Measurements from ENCODE around the gene SIVA1.
A peak's percentile ranks its signal among the peaks of the same experiment; 100 is the strongest.

SIVA1 gene

DNA sequence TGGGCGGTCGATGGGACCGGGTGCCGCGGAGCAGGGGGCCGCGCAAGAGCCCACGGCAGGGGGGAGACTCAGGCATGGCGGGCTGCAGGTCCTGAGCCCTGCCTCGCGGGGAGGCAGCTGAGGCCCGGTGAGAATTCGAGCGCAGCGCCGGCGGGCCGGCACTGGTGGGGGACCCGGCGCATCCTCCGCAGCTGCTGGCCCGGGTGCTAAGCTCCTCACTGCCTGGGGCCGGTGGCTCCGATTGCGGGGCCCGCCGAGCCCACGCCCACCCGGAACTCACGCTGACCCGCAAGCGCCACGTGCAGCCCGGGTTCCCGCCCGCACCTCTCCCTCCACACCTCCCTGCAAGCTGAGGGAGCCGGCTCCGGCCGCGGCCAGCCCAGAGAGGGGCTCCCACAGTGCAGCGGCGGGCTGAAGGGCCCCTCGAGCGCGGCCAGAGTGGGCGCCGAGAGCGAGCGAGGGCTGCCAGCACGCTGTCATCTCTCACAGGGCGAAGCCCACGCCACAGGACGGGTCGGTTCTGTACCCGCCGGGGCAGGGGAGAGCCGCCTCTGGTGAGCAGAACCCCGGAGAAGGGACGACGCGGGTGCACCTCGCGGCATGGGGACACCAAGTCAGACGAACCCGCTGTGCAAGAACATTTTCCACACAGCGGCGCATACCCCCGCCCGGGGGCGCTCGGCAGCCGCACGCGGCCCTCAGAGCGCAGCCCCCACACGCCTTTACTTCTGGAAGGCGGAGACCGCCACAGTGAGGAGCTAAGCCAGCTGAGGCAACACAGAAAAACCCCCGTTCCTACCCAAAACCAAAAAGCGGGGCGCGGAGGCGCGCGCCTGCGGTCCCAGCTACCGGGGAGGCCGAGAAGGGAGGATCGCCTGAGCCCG lies 1.2 kb upstream of the SIVA1 start:
- no peak for DNase-seq (ENCODE audit: low spot score)

DNA sequence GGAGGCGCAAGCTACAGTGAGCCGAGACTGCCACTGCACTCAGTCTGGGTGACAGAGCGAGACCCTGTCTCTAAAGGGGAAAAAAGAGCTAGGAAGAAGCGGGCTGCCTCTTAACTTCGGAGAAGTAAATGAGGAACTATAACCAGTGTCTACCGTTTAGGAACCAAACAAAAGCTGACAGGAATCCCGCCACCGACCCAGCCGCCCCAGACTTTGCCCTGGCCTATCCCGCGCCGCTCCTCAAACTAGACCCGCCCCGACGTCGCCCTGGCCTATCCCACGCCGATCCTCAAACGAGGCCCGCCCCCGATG lies 568 bp upstream of the SIVA1 start:
- no peak for DNase-seq (ENCODE audit: low spot score)

DNA sequence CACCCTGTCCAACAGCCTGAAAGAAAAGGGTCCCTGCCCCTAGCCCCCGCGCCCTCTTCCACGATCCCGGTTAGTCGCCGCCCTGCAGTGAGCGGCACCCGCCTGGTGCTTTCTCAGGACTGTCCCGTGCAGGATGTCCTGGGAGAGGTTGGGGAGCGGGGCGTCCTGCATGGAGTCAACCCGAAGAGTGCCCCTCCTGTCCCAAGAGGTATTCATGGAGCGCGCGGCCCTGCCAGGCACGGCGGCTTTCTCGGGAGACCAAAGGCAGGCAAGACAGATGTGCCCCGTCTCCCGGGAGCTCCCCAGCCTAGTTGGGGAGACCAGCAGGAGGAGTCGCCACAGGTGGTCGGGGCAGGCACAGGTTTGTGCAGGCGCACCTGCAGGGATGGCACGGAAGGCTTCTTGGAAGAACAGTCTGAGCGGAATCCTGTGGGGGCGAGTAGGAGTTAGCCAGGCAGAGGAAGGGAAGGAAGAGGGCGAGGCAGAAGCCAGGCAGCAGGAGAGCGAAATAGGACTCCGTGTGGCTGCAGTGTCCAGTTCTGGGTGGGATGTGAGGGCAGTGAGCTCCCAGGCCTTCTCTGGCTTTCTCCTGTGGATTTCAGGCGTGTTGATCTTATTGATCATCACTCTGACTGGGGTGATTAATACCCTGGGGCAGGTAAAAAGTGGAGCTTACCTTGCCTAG lies 723 bp downstream of the SIVA1 start:
- no peak for DNase-seq (ENCODE audit: low spot score)

DNA sequence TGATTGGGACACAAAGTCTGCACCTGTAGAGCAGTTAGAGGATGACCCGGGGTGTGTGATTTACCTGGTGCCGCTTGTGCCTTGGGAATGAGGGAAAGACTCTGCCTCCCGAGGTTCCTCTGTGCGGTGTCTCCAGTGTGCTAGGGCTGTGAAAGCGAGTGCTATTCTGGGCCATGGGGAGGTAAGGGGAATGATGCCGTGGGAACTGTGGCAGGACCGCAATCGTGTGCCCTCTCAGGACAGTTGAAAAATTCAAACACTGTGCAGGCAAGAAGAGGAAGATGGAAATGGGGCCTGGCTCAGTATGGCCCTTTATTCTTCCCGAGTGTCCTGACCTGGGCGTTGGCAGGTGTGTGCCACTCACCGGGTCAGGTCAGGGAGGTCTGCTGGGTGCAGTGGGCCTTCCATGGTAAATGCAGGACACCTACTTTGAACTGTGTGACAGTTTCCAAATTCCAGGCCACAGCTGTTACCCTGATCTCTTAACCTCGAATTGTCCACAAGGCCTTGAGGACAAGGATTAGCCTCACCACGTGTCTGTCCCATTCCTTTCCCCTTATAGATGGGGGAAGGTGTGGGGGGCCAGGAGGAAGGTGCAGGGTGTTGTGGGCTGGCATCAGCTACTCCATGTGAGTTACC lies 1.4 kb downstream of the SIVA1 start:
- DNase-seq (ENCODE audit: low spot score) = no peak

DNA sequence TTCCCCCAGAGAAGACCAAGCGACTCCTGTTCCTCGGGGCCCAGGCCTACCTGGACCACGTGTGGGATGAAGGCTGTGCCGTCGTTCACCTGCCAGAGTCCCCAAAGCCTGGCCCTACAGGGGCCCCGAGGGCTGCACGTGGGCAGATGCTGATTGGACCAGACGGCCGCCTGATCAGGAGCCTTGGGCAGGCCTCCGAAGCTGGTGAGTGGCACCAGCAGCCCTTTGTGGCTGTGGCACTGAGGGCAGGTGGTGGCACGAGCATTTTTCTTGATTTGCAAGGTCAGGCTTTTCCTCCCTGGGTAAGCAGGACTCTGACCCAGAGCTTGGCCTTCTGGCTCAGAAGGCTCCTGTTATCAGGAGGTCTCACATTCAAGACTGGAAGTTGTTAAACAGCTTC lies 2.7 kb downstream of the SIVA1 start:
- no peak for DNase-seq (ENCODE audit: low spot score)

DNA sequence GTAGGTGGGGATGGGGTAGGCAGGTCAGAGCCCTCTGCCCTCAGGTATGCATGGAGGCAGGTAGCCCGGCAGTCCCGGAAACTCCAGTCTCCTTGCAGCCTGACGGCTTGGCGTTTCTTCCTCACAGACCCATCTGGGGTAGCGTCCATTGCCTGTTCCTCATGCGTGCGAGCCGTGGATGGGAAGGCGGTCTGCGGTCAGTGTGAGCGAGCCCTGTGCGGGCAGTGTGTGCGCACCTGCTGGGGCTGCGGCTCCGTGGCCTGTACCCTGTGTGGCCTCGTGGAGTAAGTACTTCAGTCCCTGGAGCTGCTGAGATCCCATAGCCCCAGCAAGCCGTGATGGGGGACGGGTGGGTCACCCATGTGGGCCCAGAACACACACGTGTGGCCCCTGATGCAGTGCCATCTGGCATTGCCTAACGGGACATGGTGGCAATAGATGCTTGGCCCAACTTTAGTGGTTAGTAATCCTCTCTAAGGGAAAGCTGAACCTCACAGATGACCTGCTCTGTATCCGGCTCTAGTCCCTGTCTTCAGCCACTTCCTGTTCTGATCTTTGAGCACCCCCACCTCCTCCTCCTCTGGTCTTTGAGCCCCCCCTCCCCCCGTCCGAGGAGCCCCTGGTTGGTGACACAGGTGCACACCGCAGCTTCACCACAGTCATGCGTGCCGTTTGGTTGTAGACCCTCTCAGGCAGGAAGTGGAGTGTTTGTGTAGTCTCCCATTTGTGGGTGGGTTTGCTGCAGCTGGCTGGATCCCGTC lies 3.7 kb downstream of the SIVA1 start:
- DNase-seq (ENCODE audit: low spot score) = no peak

DNA sequence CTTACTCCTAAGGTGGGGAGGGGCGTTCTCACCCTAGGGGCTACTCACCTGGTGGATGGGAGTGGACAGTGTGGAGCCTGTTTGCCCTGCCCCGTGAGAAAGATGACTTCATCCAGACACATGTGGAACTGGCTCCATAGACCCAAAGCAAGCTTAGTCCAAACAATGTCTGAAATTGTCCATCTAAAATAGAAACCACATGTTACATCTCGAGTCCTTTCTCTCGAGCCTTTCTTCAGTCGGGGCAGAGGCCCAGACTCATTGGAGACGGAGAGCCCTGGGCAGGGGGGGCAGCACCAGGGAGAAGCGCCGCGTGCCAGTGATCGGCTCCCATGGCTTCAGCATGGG lies 4.3 kb downstream of the SIVA1 start:
- DNase-seq (ENCODE audit: low spot score) = no peak

DNA sequence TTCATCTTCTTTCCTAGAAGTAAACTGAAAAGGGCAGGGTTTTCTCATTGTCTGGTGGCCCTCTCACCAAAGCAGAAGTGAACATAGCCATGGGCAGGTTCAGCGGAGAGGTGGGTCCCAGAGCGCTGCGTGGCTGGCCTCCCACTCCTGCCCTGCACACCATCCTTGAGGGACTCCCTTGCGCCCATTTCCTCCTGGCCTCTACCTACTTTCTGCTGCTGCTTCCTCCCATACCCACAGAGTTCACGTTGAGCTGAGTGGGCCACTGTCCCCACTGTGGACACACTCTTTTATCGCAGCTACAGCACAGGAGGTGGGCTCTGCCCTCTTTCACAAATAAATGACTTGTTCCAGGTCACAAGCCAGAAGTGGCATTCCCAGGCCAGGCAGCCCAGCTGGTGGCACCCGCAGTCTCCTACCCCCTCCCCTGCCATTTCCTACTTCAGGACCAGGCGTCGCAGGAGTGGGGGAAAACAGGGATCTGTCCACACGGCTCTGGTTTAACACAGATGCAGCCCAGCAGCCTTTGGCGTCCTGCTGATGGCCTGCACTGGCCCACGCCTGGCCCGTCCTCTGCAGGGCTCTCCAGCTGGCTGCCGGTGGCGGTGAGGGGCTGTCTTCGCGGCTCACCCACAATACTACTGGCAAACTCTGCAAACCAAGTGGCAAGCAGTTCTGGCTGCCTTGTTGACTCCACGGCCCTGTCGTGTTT lies 4.9 kb downstream of the SIVA1 start:
- no peak for DNase-seq (ENCODE audit: low spot score)

DNA sequence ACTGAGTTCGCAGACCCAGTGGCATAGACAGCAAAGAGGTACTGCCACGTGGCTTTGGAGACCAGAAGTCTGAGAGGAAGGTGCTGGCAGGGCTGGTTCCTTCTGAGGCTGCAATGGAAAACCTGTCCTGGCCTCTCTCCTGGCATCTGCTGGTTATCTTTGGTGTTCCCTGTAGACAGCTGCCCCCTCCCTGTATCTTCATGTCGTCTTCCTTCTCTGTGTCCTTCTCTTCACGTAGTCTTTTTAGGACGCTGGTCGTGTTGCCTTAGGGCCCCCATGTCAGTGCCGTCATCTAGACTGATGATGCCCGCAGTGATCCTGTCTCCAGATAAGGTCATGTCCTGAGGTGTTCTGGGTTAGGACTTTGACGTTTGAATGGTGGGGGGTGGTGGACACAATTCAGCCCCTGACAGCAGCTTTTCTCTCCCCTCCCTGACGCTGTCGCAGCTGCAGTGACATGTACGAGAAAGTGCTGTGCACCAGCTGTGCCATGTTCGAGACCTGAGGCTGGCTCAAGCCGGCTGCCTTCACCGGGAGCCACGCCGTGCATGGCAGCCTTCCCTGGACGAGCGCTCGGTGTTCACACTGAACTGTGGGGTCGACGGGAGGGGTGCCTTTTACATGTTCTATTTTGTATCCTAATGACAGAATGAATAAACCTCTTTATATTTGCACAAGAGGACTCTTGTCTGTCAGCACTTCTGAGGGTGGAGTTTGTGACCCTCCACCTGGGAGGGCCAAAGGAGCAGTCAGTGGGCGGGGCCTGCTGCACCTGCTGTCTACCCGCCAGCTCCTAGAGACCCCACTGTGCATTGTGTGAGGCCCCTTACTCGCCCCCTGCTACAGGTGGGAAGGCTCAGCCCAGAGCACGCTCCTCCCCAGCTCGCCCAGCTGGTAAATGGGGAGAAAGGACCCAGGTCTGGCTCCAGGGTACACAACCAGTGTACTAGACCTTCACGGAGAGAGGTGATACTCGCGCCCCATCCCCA lies 6.3 kb downstream of the SIVA1 start:
- no peak for DNase-seq (ENCODE audit: low spot score)

DNA sequence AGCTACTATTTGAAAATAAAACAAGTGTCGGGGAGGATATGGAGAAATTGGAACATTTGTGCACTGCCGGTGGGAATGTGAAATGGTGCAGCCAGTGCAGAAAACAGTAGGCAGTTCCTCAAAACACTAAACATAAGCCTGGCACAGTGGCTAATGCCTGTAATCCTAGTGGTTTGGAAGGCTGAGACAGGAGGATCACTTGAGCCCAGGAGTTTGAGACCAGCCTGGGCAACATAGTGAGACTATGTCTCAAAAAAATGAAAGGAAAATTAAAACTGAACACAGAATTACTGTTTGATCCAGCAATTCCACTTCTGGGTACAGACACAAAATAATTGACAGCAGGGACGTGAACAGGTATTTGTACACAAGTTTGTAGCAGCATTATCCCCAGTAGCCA lies 12.6 kb downstream of the SIVA1 start:
- no peak for DNase-seq (ENCODE audit: low spot score)

DNA sequence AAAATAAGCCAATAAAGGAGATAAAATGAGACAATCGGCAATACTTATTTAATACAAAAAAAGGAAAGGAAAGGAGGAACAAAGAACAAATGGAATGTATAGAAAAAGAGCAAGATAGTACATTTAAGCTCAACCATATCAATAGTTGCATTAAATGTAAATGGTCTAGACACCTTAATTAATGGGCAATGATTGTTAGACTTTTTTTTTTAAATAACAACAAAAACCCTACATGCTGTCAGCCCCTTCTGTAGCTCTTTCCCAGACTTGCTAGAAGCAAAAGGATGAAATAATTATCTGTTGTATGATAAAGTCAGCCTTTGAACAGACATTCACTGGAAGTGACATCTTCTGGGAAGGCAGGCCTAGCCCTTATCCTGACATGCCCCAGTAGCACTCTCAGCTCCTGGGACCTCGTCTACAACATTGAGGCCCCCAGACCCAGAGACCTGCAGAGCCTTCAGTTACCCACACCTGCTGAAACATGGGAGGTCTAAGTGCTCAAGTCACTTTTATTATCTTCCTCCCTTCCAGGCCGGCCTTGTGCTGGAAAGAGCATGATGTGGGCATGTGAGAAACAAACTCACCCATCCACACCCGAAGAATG lies 13.4 kb downstream of the SIVA1 start:
- no peak for DNase-seq (ENCODE audit: low spot score)

DNA sequence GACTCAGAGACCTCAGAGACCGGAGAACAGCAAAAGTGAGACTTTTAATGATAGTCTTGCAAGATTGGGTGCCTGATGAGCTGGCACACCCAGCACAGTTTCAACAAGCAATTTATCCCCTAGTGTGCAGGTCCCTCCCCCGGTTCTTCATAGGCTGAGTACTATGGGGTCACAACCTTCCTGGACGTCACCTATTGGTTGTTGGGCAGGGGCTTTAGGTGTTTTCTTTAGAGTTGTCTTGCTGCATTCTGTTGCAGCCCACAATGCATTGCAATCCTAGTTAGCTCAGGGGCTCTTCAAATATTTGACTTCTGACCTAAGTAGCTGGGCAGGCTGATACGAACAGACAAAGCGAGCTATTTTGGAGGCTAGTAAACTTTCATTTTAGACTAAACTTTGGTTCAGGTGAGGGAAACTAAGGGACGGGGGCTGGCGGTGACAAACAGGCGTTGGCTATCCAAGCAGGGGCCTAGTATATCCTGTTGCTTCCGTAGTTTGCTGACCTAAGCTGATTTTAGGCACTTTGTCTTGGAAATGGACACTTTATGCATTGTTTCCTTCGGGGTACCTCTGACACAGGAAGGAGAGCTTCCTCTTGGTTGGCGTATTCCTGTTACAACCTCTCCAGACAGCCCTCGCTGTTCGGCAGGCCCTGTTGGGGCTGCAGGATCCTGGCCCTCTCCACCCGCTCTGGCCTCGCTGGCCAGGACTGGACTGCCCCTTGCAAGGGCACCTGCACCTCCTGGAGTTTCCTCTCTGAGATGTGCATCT lies 14.1 kb downstream of the SIVA1 start:
- DNase-seq (ENCODE audit: low spot score) = no peak

DNA sequence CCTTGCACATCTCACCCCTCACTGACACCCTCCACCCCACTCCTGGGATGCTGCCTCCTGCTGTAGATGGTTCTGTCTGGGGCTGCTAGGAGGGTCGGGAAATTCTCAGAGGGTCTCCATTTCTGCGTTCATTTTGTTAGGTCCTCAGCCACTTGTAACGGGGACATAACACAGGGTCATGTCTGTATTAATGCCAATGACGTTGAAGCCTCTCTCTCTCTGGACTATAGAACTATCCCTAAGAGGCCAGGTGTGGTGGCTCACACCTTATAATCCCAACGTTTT lies 14.6 kb downstream of the SIVA1 start:
- no peak for DNase-seq (ENCODE audit: low spot score)

DNA sequence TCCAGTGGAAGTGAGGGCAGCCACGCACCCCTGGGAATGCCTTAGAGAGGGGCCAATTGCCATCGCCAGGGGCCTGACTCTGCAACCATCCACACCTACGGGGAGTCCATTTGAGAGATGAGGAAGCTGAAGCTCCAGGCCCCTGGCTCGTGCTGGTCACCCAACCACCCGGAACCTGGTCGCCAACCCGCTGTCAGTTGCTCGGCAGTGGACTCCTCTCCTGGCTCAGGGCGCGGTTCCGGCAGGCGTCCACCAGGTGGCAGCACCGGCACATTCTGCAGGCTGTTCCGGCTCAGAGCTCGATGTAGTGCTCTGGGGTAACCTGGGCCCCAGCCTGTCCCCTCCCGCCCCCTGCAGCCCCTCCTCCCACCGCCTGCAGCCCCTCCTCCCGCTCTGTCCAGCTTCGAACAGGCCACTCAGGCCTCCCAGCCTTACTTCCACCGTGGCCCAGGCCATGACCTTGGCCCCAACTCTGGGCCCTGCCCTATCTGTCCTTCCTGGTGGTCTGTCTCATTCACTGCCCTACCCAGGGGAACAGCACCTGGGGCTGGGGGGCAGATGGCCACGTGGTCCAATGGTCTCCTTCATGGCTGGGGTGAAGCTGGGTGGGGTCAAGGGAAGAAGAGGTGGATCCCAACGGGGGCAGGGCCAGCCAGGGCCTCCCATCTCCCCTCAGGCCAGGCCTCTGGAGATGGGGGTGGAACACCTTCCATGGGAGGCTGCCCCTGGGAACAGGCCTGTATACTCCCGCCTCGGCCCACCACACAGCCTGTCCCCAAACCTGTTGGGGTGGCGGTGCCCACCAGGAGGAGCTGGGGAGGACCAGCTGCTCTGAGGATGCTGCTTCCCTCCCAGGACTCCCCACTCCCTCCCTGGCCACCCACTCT lies 15.7 kb downstream of the SIVA1 start:
- peak; percentile 70 for DNase-seq (ENCODE audit: low spot score)

DNA sequence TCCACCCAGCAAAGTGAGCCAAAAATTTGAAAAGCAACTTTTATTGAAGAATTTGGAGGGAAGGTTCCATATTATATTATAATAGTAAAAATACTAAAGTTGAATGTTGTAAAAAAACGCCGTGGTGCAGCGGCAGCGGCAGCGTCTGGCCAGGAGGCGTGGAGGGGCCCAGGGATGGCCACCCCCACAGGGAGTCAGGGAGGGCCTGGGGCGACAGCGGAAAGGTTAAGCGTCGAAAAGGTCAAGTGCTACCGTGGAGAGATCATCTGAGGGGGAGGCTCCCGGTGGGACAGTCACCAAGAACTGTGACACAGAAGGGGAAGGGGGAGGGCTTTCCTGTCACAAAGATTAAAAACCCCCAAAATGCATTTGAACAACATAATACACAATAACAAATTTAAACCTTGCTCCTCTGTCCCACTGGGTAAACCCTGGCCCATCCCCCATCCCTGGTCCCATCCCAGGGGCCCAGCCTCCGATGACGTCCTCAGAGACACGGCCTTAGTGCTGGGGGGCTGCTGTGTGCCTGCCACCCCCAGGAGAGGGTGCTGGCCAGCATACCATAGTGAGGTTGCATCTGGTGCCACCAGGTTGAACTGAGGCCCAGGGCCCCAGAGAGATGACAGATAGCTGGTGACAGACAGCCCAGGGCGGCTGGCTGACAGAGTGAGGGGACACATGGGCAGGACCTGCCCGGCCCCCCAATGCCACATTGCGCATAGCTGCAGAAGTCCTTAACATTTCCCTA lies 16.6 kb downstream of the SIVA1 start:
- DNase-seq (ENCODE audit: low spot score) = no peak

DNA sequence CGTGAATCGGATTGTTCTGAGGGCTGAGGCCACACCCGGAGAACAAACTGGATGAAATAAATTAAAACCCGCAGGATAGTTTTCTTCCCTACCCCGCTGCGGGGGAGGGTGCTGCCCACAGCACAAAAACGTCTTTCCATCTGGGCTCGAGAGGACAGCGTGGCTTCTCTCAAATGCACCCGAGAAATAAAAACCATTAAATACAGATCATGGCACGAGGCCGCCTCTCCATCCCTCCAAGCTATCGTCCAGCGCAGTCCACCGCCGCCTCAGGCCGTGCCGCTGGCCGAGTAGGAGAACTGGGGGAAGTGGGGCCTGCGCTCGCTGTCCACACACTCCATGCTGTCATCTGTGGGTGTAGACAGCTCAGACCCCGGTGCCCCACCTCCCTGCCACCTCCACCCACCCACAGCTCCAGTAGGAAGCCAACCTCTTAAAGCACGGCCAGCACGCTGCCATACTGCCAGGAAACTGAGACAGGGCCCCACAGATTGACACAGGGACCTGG lies 17.2 kb downstream of the SIVA1 start:
- no peak for DNase-seq (ENCODE audit: low spot score)

DNA sequence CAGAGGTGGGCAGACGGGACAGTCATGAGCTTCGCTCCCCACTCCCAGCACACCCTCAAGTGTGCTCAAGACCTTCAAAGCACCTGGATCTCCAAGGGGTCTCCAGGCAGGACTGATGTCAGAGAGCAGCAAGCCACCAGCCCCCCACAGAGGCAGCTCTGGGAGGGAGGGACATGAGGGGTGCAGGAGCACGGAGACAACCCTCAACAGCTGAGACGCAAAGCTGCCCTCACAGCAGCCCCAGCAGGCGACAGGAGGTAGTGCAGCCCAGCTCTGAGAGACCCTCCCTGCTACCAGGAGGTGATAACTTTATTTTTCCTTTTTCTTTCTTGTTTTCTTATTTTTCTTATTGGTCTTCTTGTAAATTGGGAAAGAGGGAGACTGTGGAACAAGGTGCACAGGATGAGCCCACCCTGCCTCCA lies 17.9 kb downstream of the SIVA1 start:
- DNase-seq (ENCODE audit: low spot score) = no peak

DNA sequence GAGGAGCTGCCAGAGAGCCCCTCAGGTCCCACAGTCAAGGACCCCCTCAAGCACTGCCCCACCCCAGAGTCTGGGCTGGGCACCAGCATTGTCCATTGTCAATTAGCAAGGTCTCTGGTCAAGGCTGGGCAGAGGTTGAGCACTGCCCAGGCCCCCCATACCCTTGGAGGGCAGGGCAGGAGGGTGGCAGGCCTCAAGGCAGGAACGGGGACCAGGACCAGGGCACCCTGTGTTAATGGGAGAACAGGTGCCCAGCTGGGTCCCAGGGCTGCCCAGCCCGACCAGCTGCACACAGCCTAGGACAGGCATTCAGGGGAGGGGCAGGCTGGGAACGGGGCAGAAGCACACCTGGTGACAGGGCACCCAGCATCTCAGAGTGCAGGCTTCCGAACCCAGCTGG lies 18.4 kb downstream of the SIVA1 start:
- DNase-seq (ENCODE audit: low spot score) = no peak
